HEK293T (cell line): ENCODE results near the gene SPDL1.

Experiments used
- ARNT ChIP-seq: fragments of 450-650 bp; IDR thresholded peaks from 2 replicates; pipeline ENCODE4 v1.6.1; 2017; ENCODE audit warnings: mild to moderate bottlenecking
- ELF4 ChIP-seq: fragments of 450-650 bp; IDR thresholded peaks from 2 replicates; pipeline ENCODE4 v1.6.1; 2017; ENCODE audit warnings: antibody characterized with exemption
- FOXM1 ChIP-seq: fragments of 450-650 bp; IDR thresholded peaks from 2 replicates; pipeline ENCODE4 v1.6.1; 2017; ENCODE audit warnings: mild to moderate bottlenecking, borderline replicate concordance

DNA sequence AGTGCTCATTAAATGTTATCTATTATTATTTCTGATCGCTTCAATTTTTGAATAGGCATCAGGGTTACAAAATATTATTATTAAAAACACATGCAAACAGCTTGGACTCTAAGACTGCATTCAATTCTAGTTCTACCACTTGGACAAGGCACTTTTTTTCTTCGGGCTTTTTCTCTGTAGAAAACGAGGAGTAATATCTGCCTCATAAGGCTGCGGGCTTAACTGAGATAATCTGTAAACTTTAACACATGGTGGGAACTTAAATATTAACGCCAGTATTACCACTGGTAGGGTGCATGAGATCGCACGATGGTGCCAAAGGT is 511 bp upstream of the SPDL1 start:
- TF ChIP-seq FOXM1: no peak
- no peak for TF ChIP-seq ARNT
- no peak for TF ChIP-seq ELF4
